ENCODE results near the gene CRHR1.

GRCh38 chr17:45734598-45734997, 49.5 kb upstream of the CRHR1 start:
- TF ChIP-seq CTCF (IDR thresholded peaks at IDR 0.05; ENCODE audit: insufficient read depth, low read length, poor library complexity, severe bottlenecking) = no peak
- no peak for TF ChIP-seq EZH2phosphoT487 (conservative IDR thresholded peaks at IDR 0.05; ENCODE audit: low read length)
